Measurements from ENCODE around the gene TMEM126A.

- TF ChIP-seq, protein P1, sequence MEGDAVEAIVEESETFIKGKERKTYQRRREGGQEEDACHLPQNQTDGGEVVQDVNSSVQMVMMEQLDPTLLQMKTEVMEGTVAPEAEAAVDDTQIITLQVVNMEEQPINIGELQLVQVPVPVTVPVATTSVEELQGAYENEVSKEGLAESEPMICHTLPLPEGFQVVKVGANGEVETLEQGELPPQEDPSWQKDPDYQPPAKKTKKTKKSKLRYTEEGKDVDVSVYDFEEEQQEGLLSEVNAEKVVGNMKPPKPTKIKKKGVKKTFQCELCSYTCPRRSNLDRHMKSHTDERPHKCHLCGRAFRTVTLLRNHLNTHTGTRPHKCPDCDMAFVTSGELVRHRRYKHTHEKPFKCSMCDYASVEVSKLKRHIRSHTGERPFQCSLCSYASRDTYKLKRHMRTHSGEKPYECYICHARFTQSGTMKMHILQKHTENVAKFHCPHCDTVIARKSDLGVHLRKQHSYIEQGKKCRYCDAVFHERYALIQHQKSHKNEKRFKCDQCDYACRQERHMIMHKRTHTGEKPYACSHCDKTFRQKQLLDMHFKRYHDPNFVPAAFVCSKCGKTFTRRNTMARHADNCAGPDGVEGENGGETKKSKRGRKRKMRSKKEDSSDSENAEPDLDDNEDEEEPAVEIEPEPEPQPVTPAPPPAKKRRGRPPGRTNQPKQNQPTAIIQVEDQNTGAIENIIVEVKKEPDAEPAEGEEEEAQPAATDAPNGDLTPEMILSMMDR (conservative IDR thresholded peaks at IDR 0.05; ENCODE audit: low read depth in 2 of 2) = no peak
- TF ChIP-seq, protein P2, sequence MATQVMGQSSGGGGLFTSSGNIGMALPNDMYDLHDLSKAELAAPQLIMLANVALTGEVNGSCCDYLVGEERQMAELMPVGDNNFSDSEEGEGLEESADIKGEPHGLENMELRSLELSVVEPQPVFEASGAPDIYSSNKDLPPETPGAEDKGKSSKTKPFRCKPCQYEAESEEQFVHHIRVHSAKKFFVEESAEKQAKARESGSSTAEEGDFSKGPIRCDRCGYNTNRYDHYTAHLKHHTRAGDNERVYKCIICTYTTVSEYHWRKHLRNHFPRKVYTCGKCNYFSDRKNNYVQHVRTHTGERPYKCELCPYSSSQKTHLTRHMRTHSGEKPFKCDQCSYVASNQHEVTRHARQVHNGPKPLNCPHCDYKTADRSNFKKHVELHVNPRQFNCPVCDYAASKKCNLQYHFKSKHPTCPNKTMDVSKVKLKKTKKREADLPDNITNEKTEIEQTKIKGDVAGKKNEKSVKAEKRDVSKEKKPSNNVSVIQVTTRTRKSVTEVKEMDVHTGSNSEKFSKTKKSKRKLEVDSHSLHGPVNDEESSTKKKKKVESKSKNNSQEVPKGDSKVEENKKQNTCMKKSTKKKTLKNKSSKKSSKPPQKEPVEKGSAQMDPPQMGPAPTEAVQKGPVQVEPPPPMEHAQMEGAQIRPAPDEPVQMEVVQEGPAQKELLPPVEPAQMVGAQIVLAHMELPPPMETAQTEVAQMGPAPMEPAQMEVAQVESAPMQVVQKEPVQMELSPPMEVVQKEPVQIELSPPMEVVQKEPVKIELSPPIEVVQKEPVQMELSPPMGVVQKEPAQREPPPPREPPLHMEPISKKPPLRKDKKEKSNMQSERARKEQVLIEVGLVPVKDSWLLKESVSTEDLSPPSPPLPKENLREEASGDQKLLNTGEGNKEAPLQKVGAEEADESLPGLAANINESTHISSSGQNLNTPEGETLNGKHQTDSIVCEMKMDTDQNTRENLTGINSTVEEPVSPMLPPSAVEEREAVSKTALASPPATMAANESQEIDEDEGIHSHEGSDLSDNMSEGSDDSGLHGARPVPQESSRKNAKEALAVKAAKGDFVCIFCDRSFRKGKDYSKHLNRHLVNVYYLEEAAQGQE (IDR thresholded peaks at IDR 0.05; ENCODE audit: unreplicated experiment) = no peak
- no peak for TF ChIP-seq EZH2phosphoT487 (IDR thresholded peaks at IDR 0.05; ENCODE audit: unreplicated experiment)
- TF ChIP-seq EZH2 (IDR thresholded peaks at IDR 0.05; ENCODE audit: low read depth, unreplicated experiment) = no peak
- no peak for TF ChIP-seq NANOG (IDR thresholded peaks at IDR 0.05; ENCODE audit: borderline replicate concordance)
- TF ChIP-seq, protein P3, sequence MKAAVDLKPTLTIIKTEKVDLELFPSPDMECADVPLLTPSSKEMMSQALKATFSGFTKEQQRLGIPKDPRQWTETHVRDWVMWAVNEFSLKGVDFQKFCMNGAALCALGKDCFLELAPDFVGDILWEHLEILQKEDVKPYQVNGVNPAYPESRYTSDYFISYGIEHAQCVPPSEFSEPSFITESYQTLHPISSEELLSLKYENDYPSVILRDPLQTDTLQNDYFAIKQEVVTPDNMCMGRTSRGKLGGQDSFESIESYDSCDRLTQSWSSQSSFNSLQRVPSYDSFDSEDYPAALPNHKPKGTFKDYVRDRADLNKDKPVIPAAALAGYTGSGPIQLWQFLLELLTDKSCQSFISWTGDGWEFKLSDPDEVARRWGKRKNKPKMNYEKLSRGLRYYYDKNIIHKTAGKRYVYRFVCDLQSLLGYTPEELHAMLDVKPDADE (IDR thresholded peaks at IDR 0.05) = no peak
- TF ChIP-seq POLR2AphosphoS5 (IDR thresholded peaks at IDR 0.05; ENCODE audit: low read depth) = no peak
- no peak for TF ChIP-seq ZNF331 (CRISPR knock-in tag; IDR thresholded peaks at IDR 0.05; ENCODE audit: low read depth)
Observed at GRCh38 chr11:85705800-85706199, 58.0 kb downstream of the TMEM126A start.

Measured in GM23338 (cell line).